Measurements from ENCODE around the gene VMP1. TPM values are rescaled to one million over a fixed set of nuclear protein-coding genes. Genes with fewer than 3 reads are reported as not detected.

VMP1 gene
- total and polyA plus RNA-seq, 2 experiments from 2014 or later, result 134 to 216 TPM

- Histone ChIP-seq H4K20me1 (ENCODE audit: insufficient read depth) (no peaks in the 10 kb centered on the region), H3K4me2 (ENCODE audit: unreplicated experiment) (no peak overlapping the region), H3K36me3 (ENCODE audit: low read depth) (peaks cover 82% of the 10 kb centered on the region), H3K4me3 (no peak overlapping the region), H3K27ac (peak overlapping the region; percentile 57), H2AFZ (no peak overlapping the region), H3K9me3 (ENCODE audit: low read depth) (no peaks in the 10 kb centered on the region), H3K9ac (peak overlapping the region; percentile 33; the same call in 1 of the 2 replicates), H3K27me3 (replicated peaks; ENCODE audit: insufficient read depth) (no peaks in the 10 kb centered on the region), H3K79me2 (ENCODE audit: insufficient read depth) (peaks cover 98% of the 10 kb centered on the region), H3K9me2 (ENCODE audit: insufficient read depth) (no peaks in the 10 kb centered on the region), H3K4me1 (ENCODE audit: insufficient read depth) (peaks cover 11% of the 10 kb centered on the region; the same call in 1 of the 2 replicates), H3F3A (ENCODE audit: insufficient read depth) (peaks cover 84% of the 10 kb centered on the region)
- DNase-seq, result peak; percentile 36
- 51 to 52% methylated on average over 2 of the region's 2 CpGs for WGBS, 2 experiments (ENCODE audit: low coverage in 1 of 2, low lambda C conversion rate in 2 of 2, missing lambda C conversion rate in 2 of 2)
- in situ Hi-C loops (cut with MboI), result no loop called here
- TF ChIP-seq EZH2 (IDR thresholded peaks at IDR 0.05; ENCODE audit: insufficient read depth, poor library complexity, severe bottlenecking) (no peak), EZH2phosphoT487 (IDR thresholded peaks at IDR 0.05; ENCODE audit: insufficient read depth, low read depth) (no peak)
These were observed 19.0 kb upstream of the VMP1 start for GRCh38 chr17:59688496-59688895.

GRCh38 chr17:59693582-59693981 is 13.9 kb upstream of the VMP1 start:
- H4K20me1 ChIP-seq (ENCODE audit: insufficient read depth), result no peaks in the 10 kb centered on the region
- H3K79me2 ChIP-seq (ENCODE audit: insufficient read depth), result peaks cover 98% of the 10 kb centered on the region
- TF ChIP-seq EZH2phosphoT487 (IDR thresholded peaks at IDR 0.05; ENCODE audit: insufficient read depth, low read depth), result no peak
- TF ChIP-seq EZH2 (IDR thresholded peaks at IDR 0.05; ENCODE audit: insufficient read depth, poor library complexity, severe bottlenecking), result no peak

GRCh38 chr17:59694344-59694743 is 13.1 kb upstream of the VMP1 start:
- no peaks in the 10 kb centered on the region for H3K4me1 ChIP-seq (ENCODE audit: insufficient read depth)
- no peak overlapping the region for H3K9ac ChIP-seq
- WGBS, 2 experiments (ENCODE audit: low coverage in 1 of 2, low lambda C conversion rate in 2 of 2, missing lambda C conversion rate in 2 of 2), result 94 to 97% methylated on average over 2 of the region's 2 CpGs
- H3K4me2 ChIP-seq (ENCODE audit: unreplicated experiment), result no peak overlapping the region
- DNase-seq, result no peak
- H3F3A ChIP-seq (ENCODE audit: insufficient read depth), result peaks cover 93% of the 10 kb centered on the region
- H3K27me3 ChIP-seq (replicated peaks; ENCODE audit: insufficient read depth), result no peaks in the 10 kb centered on the region
- no peak overlapping the region for H3K27ac ChIP-seq
- H3K9me3 ChIP-seq (ENCODE audit: low read depth), result no peaks in the 10 kb centered on the region
- TF ChIP-seq EZH2 (IDR thresholded peaks at IDR 0.05; ENCODE audit: insufficient read depth, poor library complexity, severe bottlenecking) (no peak), EZH2phosphoT487 (IDR thresholded peaks at IDR 0.05; ENCODE audit: insufficient read depth, low read depth) (no peak)
- H3K36me3 ChIP-seq (ENCODE audit: low read depth), result peaks cover 89% of the 10 kb centered on the region
- in situ Hi-C loops (cut with MboI), result no loop called here
- H3K9me2 ChIP-seq (ENCODE audit: insufficient read depth), result no peaks in the 10 kb centered on the region
- peaks cover 98% of the 10 kb centered on the region for H3K79me2 ChIP-seq (ENCODE audit: insufficient read depth)
- H4K20me1 ChIP-seq (ENCODE audit: insufficient read depth), result no peaks in the 10 kb centered on the region
- no peak overlapping the region for H2AFZ ChIP-seq
- no peak overlapping the region for H3K4me3 ChIP-seq

More at GRCh38 chr17:59693582-59693981, 13.9 kb upstream of the VMP1 start:
- Histone ChIP-seq H3F3A (ENCODE audit: insufficient read depth) (peaks cover 93% of the 10 kb centered on the region), H2AFZ (no peak overlapping the region), H3K4me1 (ENCODE audit: insufficient read depth) (peaks cover 6% of the 10 kb centered on the region; the same call in 1 of the 2 replicates), H3K9me3 (ENCODE audit: low read depth) (no peaks in the 10 kb centered on the region), H3K9me2 (ENCODE audit: insufficient read depth) (no peaks in the 10 kb centered on the region), H3K27me3 (replicated peaks; ENCODE audit: insufficient read depth) (no peaks in the 10 kb centered on the region), H3K9ac (no peak overlapping the region), H3K4me2 (ENCODE audit: unreplicated experiment) (no peak overlapping the region), H3K4me3 (no peak overlapping the region), H3K36me3 (ENCODE audit: low read depth) (peaks cover 89% of the 10 kb centered on the region), H3K27ac (no peak overlapping the region)
- WGBS, 2 experiments (ENCODE audit: low coverage in 1 of 2, low lambda C conversion rate in 2 of 2, missing lambda C conversion rate in 2 of 2), result 87 to 92% methylated on average over 7 of the region's 7 CpGs
- in situ Hi-C loops (cut with MboI), result no loop called here
- DNase-seq, result no peak

GRCh38 chr17:59695945-59696681 is 11.3 kb upstream of the VMP1 start:
- H3K79me2 ChIP-seq (ENCODE audit: insufficient read depth), result peaks cover 98% of the 10 kb centered on the region
- H2AFZ ChIP-seq, result no peak overlapping the region
- H3K9ac ChIP-seq, result no peak overlapping the region
- in situ Hi-C loops (cut with MboI), result no loop called here
- no peak overlapping the region for H3K4me2 ChIP-seq (ENCODE audit: unreplicated experiment)
- peaks cover 84% of the 10 kb centered on the region for H3K36me3 ChIP-seq (ENCODE audit: low read depth)
- 65 to 68% methylated on average over 3 of the region's 3 CpGs for WGBS, 2 experiments (ENCODE audit: low coverage in 1 of 2, low lambda C conversion rate in 2 of 2, missing lambda C conversion rate in 2 of 2)
- peak overlapping the region; percentile 29 for H3K27ac ChIP-seq
- peaks cover 93% of the 10 kb centered on the region for H3F3A ChIP-seq (ENCODE audit: insufficient read depth)
- no peak overlapping the region for H3K4me3 ChIP-seq
- no peaks in the 10 kb centered on the region for H4K20me1 ChIP-seq (ENCODE audit: insufficient read depth)
- H3K4me1 ChIP-seq (ENCODE audit: insufficient read depth), result no peaks in the 10 kb centered on the region
- H3K27me3 ChIP-seq (replicated peaks; ENCODE audit: insufficient read depth), result no peaks in the 10 kb centered on the region
- TF ChIP-seq EZH2 (IDR thresholded peaks at IDR 0.05; ENCODE audit: insufficient read depth, poor library complexity, severe bottlenecking) (no peak), EZH2phosphoT487 (IDR thresholded peaks at IDR 0.05; ENCODE audit: insufficient read depth, low read depth) (no peak)
- H3K9me2 ChIP-seq (ENCODE audit: insufficient read depth), result no peaks in the 10 kb centered on the region
- DNase-seq, result peak; percentile 41
- H3K9me3 ChIP-seq (ENCODE audit: low read depth), result no peaks in the 10 kb centered on the region
